Liver (tissue), 9 donors: Measurements from ENCODE around the gene CDH13. TPM values are rescaled to one million over a fixed set of nuclear protein-coding genes. Genes with fewer than 3 reads are reported as not detected.

Experiments used
- DNase-seq: peaks from one replicate; pipeline ENCODE4 v3.0.0-alpha.2; 2017; ENCODE audit warnings: low spot score
- H3K27ac ChIP-seq, 2 donors: one replicate each; pipeline ENCODE4 v1.7.0; 2013; ENCODE audit warnings: inconsistent platforms in 2 of 2, low read length in 2 of 2, control low read depth in 1 of 2, low read depth in 1 of 2, mild to moderate bottlenecking in 1 of 2
- H3K27me3 ChIP-seq, 4 donors: one replicate each; pipeline versions ENCODE4 v1.6.1 to v1.7.0; 2013; ENCODE audit warnings: low read length in 3 of 4, inconsistent platforms in 1 of 4, mild to moderate bottlenecking in 1 of 4, moderate library complexity in 1 of 4; ENCODE audit not compliant: control insufficient read depth in 4 of 4, insufficient read depth in 4 of 4
- H3K36me3 ChIP-seq, 4 donors: one replicate each; pipeline versions ENCODE4 v1.6.1 to v1.7.0; 2013; ENCODE audit warnings: low read length in 3 of 4, mild to moderate bottlenecking in 3 of 4, low read depth in 1 of 4, moderate library complexity in 1 of 4; ENCODE audit not compliant: control insufficient read depth in 4 of 4, insufficient read depth in 3 of 4
- H3K4me1 ChIP-seq, 4 donors: one replicate each; pipeline versions ENCODE4 v1.6.1 to v1.7.0; 2013; ENCODE audit warnings: low read length in 3 of 4, mild to moderate bottlenecking in 3 of 4, moderate library complexity in 1 of 4; ENCODE audit not compliant: control insufficient read depth in 4 of 4, insufficient read depth in 4 of 4
- H3K4me3 ChIP-seq, 3 donors: one replicate each; pipeline versions ENCODE4 v1.6.1 to v1.7.0; 2013; ENCODE audit warnings: low read length in 3 of 3, control low read depth in 1 of 3, low read depth in 1 of 3, mild to moderate bottlenecking in 1 of 3
- H3K9ac ChIP-seq, 2 donors: one replicate each; pipeline ENCODE4 v1.7.0; 2013; ENCODE audit warnings: low read length in 2 of 2, mild to moderate bottlenecking in 2 of 2, moderate library complexity in 2 of 2, control low read depth in 1 of 2, low read depth in 1 of 2
- H3K9me3 ChIP-seq, 4 donors: one replicate each; pipeline versions ENCODE4 v1.6.1 to v1.7.0; 2013; ENCODE audit warnings: low read length in 3 of 4; ENCODE audit not compliant: control insufficient read depth in 4 of 4
- ATF3 ChIP-seq: IDR thresholded peaks from 2 replicates; pipeline ENCODE4 v1.6.1; 2016; ENCODE audit warnings: antibody characterized with exemption
- CTCF ChIP-seq: fragments of 150-350 bp; IDR thresholded peaks from 2 replicates; pipeline ENCODE4 v1.5.1; 2017; ENCODE audit warnings: improper control_type of control experiment, low read depth, low read length; ENCODE audit not compliant: missing input control
- FOXA1 ChIP-seq: IDR thresholded peaks from 2 replicates; pipeline ENCODE4 v1.6.1; 2016; ENCODE audit warnings: antibody characterized with exemption
- FOXA2 ChIP-seq: IDR thresholded peaks from 2 replicates; pipeline ENCODE4 v1.6.1; 2016; ENCODE audit warnings: antibody characterized with exemption
- GABPA ChIP-seq, 2 donors: IDR thresholded peaks in 1 of 2; conservative IDR thresholded peaks in 1 of 2; 2 replicates each; pipeline ENCODE4 v1.6.1; 2016; ENCODE audit warnings: antibody characterized with exemption in 2 of 2, mild to moderate bottlenecking in 1 of 2, moderate library complexity in 1 of 2
- HNF4A ChIP-seq, 2 donors: conservative IDR thresholded peaks; 2 replicates each; pipeline ENCODE4 v1.6.1; 2016; ENCODE audit warnings: antibody characterized with exemption in 2 of 2, mild to moderate bottlenecking in 2 of 2
- HNF4G ChIP-seq: IDR thresholded peaks from 2 replicates; pipeline ENCODE4 v1.6.1; 2016; ENCODE audit warnings: antibody characterized with exemption
- JUND ChIP-seq, 2 donors: IDR thresholded peaks; 2 replicates each; pipeline ENCODE4 v1.6.1; 2016; ENCODE audit warnings: antibody characterized with exemption in 2 of 2
- MAX ChIP-seq: IDR thresholded peaks from 2 replicates; pipeline ENCODE4 v1.6.1; 2016; ENCODE audit warnings: antibody characterized with exemption
- NR2F2 ChIP-seq: IDR thresholded peaks from 2 replicates; pipeline ENCODE4 v1.6.1; 2016; ENCODE audit warnings: antibody characterized with exemption
- RAD21 ChIP-seq, 2 donors: IDR thresholded peaks; 2 replicates each; pipeline ENCODE4 v1.6.1; 2016; ENCODE audit warnings: antibody characterized with exemption in 2 of 2, mild to moderate bottlenecking in 2 of 2
- REST ChIP-seq: IDR thresholded peaks from 2 replicates; pipeline ENCODE4 v1.6.1; 2016; ENCODE audit warnings: antibody characterized with exemption, mild to moderate bottlenecking
- RXRA ChIP-seq, 2 donors: IDR thresholded peaks; 2 replicates each; pipeline ENCODE4 v1.6.1; 2017 to 2018; ENCODE audit warnings: antibody characterized with exemption in 2 of 2, mild to moderate bottlenecking in 1 of 2
- SP1 ChIP-seq: IDR thresholded peaks from 2 replicates; pipeline ENCODE4 v1.6.1; 2018; ENCODE audit warnings: antibody characterized with exemption, mild to moderate bottlenecking
- TAF1 ChIP-seq: conservative IDR thresholded peaks from 2 replicates; pipeline ENCODE4 v1.6.1; 2016; ENCODE audit warnings: antibody characterized with exemption, mild to moderate bottlenecking
- YY1 ChIP-seq: IDR thresholded peaks from 2 replicates; pipeline ENCODE4 v1.6.1; 2016; ENCODE audit warnings: antibody characterized with exemption, mild to moderate bottlenecking
- ZBTB33 ChIP-seq: IDR thresholded peaks from 2 replicates; pipeline ENCODE4 v1.6.1; 2016; ENCODE audit warnings: antibody characterized with exemption
- WGBS: extraction: QIAGEN DNeasy Blood & Tissue Kit; methylation state at CpG from one replicate; pipeline ENCODE4 v1.1.7; 2013; 5-methylcytosine and 5-hydroxymethylcytosine counted together
- polyA plus RNA-seq, 2 donors: library from polyadenylated mRNA; stranded (reverse) in 1 of 2; unstranded in 1 of 2; fragments of 200-250 nt in 1 of 2; fragments of >200 nt in 1 of 2; fragmentation: Nextera tagmentation in 1 of 2; extraction: Ambion mirVana in 1 of 2; gene quantifications; one replicate each; pipeline versions ENCODE4 v1.2.1 to v1.2.3, GENCODE V29; 2013 to 2015
- total RNA-seq, 2 donors: library from RNA; depleted of rRNA; stranded (reverse); fragments of >200 nt; gene quantifications; one replicate each; pipeline ENCODE4 v1.2.3, GENCODE V29; 2014
- donor health status: healthy.
- donor health status: healthy.
- donor health status: healthy.
- donor health status: healthy.
- donor health status: healthy.

CDH13 gene
- total and polyA plus RNA-seq, 4 donors = 0.21 to 1.5 (median 0.58) TPM

GRCh38 chr16:83552930-83553329 is 926.2 kb downstream of the CDH13 start:
- no peak overlapping the region for H3K27ac ChIP-seq
- TF ChIP-seq NR2F2 (no peak), GABPA (IDR thresholded peaks at IDR 0.05 in 1 of 2, conservative IDR thresholded peaks at IDR 0.05 in 1 of 2) (no peak), TAF1 (no peak), RAD21 (IDR thresholded peaks at IDR 0.05) (no peak), HNF4G (no peak), HNF4A (conservative IDR thresholded peaks at IDR 0.05) (no peak), ZBTB33 (no peak), RXRA (IDR thresholded peaks at IDR 0.05) (no peak), CTCF (no peak), FOXA1 (no peak), JUND (IDR thresholded peaks at IDR 0.05) (no peak), REST (no peak), FOXA2 (no peak), SP1 (no peak), MAX (no peak)
- no peaks in the 10 kb centered on the region for H3K9me3 ChIP-seq
- no peak overlapping the region for H3K9ac ChIP-seq
- no peaks in the 10 kb centered on the region for H3K4me1 ChIP-seq
- H3K36me3 ChIP-seq = no peaks in the 10 kb centered on the region
- no peak for DNase-seq
- no peak overlapping the region for H3K4me3 ChIP-seq
- H3K27me3 ChIP-seq = peaks cover 0 to 2% (median 0%) of the 10 kb centered on the region in 4 donors
- WGBS = 85% methylated on average over 7 of the region's 10 CpGs

GRCh38 chr16:83554096-83554495 is 927.3 kb downstream of the CDH13 start:
- H3K4me1 ChIP-seq = no peaks in the 10 kb centered on the region
- no peaks in the 10 kb centered on the region for H3K36me3 ChIP-seq
- H3K9ac ChIP-seq = no peak overlapping the region
- no peak overlapping the region for H3K27ac ChIP-seq
- peaks cover 0 to 2% (median 0%) of the 10 kb centered on the region in 4 donors for H3K27me3 ChIP-seq
- H3K4me3 ChIP-seq = no peak overlapping the region
- H3K9me3 ChIP-seq = no peaks in the 10 kb centered on the region
- DNase-seq = no peak
- TF ChIP-seq CTCF (no peak), ATF3 (no peak), TAF1 (no peak), NR2F2 (no peak), SP1 (no peak), ZBTB33 (no peak), JUND (IDR thresholded peaks at IDR 0.05) (no peak), YY1 (no peak), RXRA (IDR thresholded peaks at IDR 0.05) (no peak), FOXA1 (no peak), FOXA2 (no peak), RAD21 (IDR thresholded peaks at IDR 0.05) (no peak)
- WGBS = 74% methylated on average over 3 of the region's 3 CpGs
